NCI-H226 (cell line): ENCODE measurements around the gene RIMKLB.

Experiments used
- DNase-seq: peaks from one replicate; pipeline ENCODE4 v3.0.0-alpha.2; 2015

RIMKLB gene

GRCh38 chr12:8697476-8698131, at the start of gene RIMKLB:
RIMKLB (plus strand) TSS chr12:8697991; CDS start chr12:8713867, 15,876 bp downstream.
- DNase-seq: peak; percentile 89

GRCh38 chr12:8648576-8649205, 49.1 kb upstream of the RIMKLB start:
- no peak for DNase-seq

- no peak for DNase-seq
Observed at GRCh38 chr12:8655421-8655820, 42.4 kb upstream of the RIMKLB start.

- DNase-seq: peak; percentile 88
Observed at GRCh38 chr12:8658346-8658745, 39.4 kb upstream of the RIMKLB start.

- DNase-seq: no peak
Observed at GRCh38 chr12:8661016-8661415, 36.8 kb upstream of the RIMKLB start.

- DNase-seq: no peak
Observed at GRCh38 chr12:8661751-8662150, 36.0 kb upstream of the RIMKLB start.

- peak; percentile 82 for DNase-seq
Observed at GRCh38 chr12:8662593-8662992, 35.2 kb upstream of the RIMKLB start, which contains the start of gene MFAP5. MFAP5 (minus strand) TSS chr12:8662826; CDS start chr12:8662104, 722 bp downstream.

GRCh38 chr12:8664228-8664913, 33.4 kb upstream of the RIMKLB start:
- peak; percentile 3 for DNase-seq

GRCh38 chr12:8665759-8666158, 32.0 kb upstream of the RIMKLB start:
- no peak for DNase-seq

GRCh38 chr12:8667270-8667669, 30.5 kb upstream of the RIMKLB start:
- DNase-seq: no peak

- no peak for DNase-seq
Observed at GRCh38 chr12:8668441-8668840, 29.4 kb upstream of the RIMKLB start.

GRCh38 chr12:8672381-8672780, 25.4 kb upstream of the RIMKLB start:
- DNase-seq: no peak

GRCh38 chr12:8675591-8676036, 22.2 kb upstream of the RIMKLB start:
- no peak for DNase-seq

GRCh38 chr12:8676651-8677050, 21.1 kb upstream of the RIMKLB start:
- no peak for DNase-seq

- no peak for DNase-seq
Observed at GRCh38 chr12:8677362-8677761, 20.4 kb upstream of the RIMKLB start.

GRCh38 chr12:8678661-8679111, 19.1 kb upstream of the RIMKLB start:
- peak; percentile 88 for DNase-seq

GRCh38 chr12:8680533-8680932, 17.3 kb upstream of the RIMKLB start:
- DNase-seq: no peak

- peak; percentile 96 for DNase-seq
Observed at GRCh38 chr12:8681129-8681884, 16.5 kb upstream of the RIMKLB start.

- no peak for DNase-seq
Observed at GRCh38 chr12:8685051-8685450, 12.7 kb upstream of the RIMKLB start.

- peak; percentile 85 for DNase-seq
Observed at GRCh38 chr12:8687846-8688601, 9.8 kb upstream of the RIMKLB start.

GRCh38 chr12:8689681-8690080, 8.1 kb upstream of the RIMKLB start:
- no peak for DNase-seq

GRCh38 chr12:8692573-8692972, 5.2 kb upstream of the RIMKLB start:
- no peak for DNase-seq
